ENCODE measurements around the gene EXOC6B.

Gene EXOC6B

DNA sequence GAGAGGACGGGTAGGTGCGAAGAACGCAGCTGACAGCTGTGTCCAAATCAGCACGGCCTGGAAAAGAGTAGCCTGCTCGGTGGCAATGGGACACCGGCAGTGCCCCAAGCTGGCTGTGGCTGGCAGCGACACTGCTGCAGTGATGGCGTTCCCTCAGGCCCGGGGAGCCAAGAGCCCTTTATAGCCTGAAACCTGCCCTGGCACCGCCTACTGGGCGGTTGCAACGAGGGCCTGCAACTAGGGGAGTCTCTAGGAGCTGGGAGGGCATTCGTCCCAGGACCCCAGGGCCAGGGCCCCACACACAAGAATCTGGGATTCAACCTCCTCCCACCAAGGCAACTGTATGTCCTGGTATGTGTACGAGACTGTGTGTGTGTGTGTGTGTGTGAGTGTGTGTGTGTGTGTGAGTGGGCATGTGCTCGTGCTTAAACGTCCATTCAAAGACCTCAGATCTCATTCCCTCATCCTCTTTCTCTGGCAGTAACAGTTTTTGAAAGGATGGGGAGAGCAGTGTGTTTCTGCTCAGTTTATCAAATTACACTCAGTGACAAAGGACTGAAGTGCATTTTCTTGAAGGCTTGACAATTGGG is 671.4 kb downstream of the EXOC6B start:
- no peak for DNase-seq

DNA sequence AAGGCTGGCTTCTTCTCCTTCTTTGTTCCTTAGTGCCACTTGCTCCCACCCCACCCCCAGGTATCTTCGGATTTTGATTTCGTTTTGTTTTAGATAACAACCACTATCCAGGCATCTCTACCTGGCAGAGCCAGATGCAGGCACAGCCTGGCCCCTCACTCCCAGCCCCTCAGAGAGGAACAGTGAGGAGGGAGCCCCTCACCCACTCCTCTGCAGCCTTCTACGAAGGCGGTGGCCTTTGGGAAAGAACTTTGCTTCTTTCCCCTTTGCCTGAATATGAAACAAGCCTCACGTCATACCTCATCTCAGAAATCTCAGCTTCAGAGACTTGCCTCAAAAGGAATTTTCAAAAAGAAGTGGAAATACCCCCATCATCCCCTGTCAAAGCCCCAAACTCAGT is 671.9 kb downstream of the EXOC6B start:
- no peak for DNase-seq

DNA sequence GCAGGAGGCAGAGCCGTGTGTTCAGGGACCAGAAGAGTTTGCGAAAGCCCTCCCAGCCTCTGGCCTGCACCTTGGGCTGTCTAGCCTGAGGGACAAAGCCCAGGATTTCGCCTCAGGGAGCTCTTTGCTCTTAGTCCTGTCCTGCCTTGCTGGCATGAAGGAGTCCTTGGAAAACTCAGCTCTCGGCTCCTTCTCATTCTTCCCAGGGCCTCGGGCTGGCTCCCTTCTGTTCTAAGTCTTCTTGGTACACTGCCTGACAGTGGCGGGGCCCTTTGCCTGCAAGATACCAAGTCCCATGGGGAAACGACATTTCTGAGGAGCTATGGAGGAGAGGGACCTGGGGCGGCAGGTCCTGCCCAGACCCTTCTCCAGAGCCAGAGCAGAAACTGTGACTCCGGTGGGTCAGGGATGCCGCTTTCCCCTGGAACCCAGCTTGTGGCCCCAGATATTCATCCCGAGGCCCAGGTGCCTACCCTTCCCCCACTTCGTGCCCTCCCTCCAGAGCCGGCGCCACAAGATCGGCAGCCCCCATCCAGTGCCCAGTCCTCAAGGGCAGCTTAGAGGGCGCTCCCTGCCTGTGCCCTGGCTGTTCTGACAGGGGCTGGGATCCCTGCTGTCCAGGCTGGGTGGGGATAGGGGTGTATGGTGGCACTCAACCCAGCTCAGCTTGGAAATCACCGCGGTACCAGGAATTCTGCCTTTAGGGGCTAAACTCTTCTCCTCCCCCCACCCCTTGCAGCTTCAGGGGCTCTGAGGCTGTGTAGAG is 672.6 kb downstream of the EXOC6B start:
- no peak for DNase-seq

DNA sequence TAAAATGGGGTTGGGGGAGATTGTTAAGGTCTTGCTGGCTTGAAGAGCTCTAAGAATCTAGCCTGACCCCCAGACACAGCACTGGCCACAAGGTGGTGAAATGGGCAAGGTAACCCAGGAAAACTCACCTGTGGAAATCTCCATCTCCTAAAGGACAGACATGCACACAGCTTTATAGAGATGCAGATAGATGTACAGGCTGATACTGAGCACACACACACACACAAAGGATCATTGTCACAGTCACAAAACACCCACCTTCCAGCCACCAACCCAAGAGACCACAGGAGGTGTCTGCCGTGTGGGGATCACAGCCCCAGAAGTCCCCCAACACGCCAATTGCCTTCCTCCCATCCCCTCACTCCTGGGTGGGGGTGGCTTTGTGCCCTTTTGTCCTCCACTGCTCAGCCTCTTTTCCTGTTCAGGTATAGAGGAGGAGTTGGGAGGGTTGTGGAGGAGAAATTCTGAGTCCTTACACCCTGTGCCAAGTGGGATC is 674.9 kb downstream of the EXOC6B start:
- no peak for DNase-seq

DNA sequence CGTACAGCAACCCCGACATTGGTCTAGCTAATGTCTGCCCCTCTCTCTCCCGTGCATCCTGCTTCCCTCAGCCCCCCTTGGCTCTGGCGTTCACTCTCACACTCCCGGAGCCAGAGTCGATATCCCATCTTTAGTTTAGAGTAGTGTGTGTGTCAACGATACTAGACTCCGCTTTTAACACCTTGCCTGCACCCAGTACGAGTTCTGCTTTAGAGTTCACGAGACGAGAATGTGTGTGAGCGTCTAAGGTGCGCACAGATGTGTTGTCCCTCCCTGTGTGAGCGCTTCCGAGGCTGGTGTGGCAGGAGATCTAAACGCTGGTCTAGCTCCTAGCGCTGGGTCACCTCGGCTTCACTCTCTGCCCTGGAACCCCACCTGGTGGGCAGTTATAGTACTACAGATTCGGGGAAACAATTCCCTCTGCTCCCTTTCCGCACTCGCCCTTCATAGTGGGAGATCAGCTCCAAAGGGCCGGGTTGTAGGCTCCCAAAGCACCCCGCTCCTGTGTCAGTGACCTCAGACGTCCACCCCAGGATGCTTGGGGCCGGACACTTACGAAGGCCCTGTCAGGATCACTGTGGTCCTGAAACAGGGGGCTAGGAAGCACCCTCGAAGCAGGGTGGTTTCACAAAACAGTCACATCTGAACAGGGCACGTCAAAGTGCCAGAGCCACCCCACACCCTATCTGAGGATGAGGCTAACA is 675.5 kb downstream of the EXOC6B start:
- peak; percentile 14 for DNase-seq

DNA sequence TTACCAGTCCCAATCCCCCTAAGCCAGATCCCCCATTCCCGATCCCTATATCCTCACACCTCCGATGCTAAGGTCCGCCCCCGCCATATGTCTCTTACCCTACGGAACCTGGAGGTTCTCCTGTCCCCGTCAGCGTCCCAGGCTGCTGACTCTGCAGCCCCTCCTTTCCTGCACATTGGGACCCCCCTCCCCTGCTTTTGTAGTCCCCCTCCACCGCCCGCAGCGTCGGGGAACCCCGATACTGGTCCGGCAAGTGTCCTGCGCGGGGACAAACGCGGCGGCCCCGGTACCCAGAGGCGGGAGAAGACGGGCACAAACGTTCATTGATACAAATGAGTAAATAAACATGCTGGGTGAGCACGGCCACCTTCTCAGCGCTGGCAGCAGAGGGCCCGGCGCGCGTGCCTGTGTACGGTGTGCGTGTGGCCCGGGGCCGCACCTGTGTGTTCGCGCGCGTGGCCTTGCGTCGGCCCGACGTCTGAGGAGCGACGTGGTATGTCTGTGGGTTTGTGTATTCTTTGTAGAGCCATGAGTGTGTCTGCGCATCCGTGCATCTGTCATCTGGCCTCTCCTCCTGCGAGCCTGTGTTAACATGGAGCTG is 676.2 kb downstream of the EXOC6B start:
- no peak for DNase-seq

DNA sequence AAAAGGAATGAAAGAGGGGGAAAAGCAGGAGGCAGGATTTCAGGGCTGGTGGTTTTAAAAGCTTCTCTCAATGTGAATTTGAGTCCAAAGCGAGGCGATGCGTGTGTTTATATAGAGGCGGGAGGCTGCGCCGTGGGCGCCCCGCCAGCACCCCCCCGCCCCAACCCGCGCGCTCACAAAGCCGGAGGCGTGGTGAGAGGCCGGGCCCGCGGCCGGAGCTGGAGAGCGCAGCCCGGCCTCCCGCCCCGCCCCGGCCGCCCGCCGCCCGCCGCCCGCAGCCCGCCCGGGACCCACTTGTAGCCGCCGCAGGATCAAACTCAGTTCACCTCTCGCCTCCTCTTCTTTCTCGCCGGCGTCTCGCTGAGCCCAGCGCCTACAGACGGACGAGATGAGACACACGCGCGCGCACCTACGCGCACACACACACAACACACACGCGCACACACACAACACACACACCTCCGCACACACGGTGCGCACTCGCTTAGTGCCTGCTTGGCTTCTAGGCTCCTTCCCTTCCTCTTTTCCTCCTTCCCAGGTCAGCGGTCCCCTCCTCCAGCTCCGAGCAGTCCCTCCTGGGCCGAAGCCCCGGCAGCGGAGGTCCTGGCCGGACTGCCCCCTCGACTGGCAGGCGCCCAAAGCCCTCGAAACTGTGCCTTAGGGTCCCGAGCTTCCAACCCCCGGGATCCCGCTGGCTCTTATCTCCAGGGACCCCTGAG is 676.8 kb downstream of the EXOC6B start:
- no peak for DNase-seq

DNA sequence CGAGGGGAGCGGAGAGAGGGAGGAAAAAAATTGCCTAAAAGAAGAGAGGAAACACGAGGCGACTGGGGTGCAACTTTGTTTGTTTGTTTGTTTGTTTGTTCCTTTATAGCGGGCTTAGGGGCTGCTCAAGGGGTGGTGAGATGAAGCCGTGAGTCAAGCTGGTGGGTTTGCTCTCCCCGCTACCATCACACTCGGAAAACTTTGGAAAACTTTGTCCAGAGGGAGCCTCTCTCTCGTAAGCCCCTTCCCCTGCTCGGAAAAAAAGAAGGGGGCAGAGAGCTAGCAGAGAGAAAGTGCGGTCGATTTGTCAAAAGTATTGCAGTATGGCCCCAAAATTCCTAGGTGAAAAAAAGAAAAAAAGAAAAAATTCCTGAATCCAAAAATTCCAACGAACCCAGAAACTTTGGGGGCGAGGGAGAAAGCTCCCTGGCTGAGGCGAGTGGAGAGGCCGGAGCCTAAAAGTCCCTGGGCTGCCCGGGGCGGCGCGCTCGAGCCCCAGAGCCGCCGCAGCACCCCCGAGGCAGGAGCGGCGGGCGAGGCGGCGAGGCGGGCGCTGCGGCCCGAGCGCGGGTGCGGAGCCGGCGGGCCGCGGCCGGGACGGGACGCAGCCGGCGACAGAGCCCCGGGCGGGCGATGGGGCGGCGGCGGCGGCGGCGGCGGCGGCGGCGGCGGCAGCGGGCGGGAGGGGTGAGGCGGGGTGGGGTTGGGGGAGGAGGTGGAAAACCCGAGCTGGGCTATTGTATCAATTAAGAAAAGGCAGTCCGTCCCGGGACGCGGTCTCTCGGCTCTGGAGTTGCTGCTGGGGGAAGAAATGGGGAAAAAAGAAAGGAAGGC is 677.6 kb downstream of the EXOC6B start:
- DNase-seq = no peak

DNA sequence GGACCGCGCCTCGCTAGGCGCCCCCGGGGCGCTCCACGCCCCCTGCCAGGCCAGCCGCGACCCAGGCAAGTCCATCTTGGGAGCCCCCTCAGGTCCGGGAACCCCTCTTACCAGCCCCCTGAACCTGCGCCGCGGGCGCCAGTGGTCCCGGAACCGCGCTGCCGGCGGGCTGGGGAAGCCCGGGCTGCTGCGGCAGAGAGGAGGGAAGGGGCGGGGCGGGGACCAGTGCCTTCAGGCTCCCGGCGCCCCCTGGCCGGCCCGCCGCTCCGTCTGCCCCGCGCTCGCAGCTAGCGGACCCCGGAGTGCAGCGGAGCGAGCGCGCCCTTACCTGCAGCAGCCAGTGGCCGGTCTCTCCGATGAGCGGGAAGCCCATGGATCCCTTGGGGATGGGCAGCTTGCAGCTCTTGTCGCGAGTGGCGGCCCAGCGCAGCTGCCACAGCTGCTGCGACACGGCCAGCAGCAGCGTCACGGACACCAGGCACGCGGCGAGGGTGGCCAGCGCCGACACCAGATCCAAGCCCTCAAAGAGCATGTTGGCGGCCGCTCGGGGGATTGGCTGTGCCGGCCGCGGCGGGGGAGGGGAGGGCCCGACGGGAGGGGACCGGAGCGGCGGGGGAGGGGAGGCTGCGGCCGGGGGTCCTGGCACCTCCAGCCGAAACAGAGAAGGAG is 678.4 kb downstream of the EXOC6B start, which contains the start of gene CYP26B1:
CYP26B1 (minus strand) TSS at position 560 of the 669 bp plus-strand sequence; CDS start at position 532, 28 bp downstream.
- DNase-seq = no peak

DNA sequence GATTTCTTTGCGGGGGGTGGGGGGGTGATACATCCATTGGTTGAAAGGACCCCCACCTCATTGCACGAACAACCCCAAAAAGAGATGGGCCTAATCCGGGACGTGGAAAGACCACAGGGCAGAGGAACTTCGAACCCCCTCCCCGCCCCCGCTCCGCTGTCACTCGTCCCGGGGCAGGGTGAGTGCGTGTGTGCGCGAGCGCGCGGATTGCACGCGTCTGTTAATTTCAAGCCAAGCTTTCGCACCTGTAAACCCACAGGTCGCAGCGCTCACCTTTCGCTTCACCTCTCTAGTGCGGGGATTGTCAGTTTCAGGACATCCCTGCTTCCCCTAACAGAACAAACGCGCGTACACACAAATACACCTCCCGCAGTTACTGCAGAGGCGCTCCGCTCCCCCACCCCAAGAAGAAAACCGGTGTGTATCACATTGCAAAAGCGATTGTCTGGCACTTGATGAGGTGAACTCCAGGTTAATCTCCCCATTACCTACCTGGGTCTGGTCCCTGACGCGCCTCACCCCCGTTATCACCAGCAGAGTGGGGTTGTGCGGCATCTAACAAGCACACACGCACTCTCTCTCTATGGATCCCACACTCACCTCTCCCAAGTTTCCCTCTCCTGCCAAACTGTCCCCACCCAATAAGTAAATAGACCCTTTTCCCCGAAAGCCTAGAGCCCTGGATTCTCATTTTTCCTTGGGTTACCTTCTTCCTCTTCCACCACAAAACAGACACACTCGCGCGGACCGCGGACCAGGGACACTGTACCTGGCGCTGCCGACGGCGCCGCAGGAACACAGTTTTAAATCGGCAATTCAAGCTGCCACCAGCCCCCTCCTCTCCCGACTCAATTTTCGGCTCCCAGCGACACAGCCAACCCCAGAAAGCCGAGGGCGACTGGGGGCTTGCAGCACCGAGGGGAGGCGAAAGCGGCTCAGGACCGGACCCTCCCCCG is 679.2 kb downstream of the EXOC6B start:
- DNase-seq = no peak

DNA sequence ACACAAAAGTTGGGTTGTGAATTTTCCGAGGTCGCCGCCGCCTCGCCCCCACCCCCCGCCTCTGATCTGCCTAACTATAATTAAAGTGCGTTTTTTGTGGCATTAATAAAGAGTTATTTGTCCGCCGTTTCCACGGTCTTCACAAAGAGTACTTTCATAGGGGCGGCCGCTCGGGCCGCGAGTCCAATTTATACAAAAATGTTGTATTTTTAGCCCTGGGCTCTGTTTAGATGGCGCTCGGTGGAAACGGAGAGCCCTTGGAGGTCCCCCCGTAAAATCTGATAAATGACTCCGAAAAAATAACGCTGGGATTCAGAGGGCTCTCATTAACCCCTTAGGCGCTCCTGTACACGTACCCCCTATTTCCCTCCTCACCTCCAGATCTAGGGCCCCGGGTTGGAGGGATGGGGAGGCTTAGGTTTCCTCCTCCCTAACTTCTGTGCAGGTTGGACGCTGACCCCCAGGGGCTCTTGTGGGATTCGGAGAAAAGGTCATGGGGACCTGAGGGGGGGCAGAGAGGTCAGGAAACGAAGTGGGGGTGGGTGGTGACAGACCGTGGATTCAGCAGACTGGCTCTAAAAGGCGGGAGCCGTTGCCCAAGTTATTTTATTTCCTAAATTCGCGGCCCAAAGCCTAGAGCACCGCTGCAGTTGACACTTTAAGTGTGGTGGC is 680.0 kb downstream of the EXOC6B start:
- no peak for DNase-seq

DNA sequence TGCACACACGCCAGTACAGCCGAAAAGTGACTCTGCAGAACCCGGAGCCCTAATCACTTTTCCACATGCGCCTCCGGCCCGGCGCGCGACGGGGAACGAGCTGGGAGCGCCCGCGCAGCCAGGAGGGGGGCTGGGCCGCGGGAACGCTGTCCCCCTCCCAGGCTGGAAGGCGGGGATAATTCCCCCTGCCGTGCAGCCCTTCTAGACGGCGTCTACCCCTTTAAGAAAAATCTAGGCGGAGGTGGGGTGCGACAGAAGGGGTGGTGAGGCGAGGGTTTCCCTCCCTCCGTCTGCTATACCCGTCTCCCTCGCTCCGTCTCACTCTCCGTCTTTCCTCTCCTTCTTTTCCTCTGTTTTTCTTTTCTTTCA is 680.6 kb downstream of the EXOC6B start:
- DNase-seq = no peak

DNA sequence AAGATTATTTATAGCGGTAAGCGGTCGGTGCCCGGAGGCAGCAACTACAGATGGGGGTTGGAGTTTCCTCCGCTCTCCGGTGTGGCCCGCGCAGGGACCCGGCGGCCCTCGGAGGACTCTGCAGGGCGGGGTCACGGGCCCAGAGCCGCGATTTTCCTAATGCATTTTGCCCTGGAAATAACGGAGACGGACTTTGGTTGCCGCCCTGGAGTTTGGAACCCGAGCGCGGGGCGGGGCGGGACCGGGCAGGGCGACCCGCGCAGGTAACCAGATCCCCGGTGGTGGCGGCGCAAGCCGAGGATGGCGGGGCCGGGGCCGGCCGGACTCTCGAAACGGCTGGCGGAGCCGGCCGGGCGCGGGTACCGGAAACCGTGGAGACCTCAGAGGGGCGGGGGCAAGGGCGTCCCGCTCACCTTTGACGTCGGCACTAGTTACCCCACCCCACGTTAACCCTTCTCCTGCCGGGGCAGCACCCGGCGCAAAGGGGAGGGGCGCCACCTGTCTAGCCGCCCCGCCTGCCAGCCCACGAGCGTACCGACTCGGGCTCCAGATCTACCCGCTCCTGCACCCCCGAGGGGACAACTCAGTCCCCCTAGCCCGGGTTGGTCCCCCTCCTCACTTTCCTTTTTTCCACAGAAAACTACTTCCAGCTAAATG is 681.1 kb downstream of the EXOC6B start:
- peak; percentile 13 for DNase-seq

DNA sequence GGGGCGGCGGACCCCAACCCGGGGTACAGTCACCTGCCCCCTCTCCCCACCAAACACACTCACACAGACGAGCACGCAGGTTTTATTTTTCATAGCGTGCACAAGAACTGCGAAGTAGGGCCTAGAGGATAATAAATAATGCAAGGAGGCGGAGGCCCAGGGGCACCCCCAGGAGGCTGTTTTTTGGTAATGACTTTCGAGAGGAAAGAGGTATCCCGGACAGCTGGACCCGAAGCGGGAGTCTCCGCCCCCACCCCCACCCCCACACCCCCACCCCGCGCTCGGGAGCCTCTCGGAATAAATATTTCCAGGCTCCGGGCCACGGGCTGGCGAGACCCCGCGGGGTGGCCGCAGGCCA is 681.6 kb downstream of the EXOC6B start:
- no peak for DNase-seq

DNA sequence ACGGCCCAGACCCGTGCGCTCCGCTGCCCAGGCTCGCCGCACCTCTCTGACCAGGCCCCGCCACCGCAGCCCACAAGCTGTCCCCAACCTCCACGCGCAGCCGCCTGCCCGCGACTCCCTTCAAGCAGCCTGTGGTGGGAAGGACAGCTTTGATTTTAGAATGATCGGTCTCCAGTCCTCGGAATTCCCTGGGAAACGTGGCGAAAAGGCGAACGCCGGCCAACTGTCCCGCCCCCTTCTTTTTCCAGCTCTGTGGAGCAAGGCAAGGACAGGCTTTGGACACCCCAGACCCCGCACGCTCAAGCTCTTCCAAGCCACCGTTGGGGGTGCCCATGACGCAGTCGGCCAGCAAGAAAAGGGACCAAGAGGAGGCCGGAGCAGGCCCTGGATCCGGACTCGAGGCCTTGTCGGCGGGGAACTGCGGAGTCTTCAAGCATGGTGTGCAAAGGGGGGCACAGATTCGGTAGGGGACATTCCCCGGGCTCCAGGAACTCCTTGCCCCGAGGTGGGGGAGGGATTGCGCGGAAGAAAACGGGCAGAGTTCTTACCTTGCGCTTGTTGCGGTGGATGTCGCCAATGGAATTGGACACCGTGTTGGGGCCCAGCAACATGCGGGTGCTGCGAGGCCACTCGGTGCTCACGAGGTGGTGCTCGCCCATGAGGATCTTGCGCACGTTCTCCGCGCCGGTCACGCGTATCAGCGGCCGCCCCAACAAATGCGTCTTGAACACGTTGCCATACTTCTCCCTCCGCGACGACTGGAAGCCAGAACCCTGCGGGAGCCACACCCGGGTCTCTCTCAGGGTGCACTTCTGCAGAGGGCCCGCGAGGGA is 682.2 kb downstream of the EXOC6B start:
- DNase-seq = no peak

DNA sequence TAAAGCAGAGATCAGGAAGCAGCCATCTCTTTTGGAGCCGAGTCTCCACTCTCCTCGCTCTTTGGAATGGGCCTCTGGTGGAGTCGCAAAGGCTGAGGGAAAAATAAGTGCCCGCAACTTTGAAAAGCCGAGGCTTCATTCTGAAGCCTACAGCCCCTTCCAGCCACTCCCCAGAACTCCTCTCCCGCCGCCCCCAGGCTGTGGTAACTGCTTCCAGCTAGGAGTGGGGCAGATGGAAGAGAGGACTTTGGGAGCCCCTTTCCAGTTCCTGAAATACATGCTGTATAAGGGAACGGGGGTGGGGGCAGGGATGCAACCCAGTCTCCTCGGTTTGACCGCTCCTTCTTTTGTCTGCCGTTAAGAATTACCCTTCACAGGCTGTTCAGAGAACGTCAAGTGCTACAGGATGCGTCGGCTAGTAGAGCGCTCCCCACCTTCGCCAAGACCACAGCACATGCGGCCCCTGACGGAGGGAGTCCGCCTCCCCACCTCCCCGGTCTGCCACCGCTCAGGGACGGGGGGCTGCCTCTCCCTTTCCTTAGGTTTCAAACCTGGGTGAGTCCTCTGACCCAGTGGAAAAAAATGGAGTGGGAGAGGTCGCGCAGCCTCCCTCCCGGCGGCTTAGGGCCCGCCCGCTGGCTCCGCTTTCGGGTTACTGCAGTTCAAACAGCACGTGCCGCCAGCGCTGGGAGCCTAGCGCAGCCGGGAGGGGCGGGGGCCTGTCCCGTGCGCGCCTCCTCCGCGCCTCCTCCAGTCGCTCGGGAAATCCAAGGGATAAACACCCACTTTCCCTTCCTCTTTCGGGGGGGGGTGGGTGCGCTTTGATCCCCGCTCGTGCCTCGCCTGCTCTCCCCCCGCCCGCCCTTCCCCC is 683.0 kb downstream of the EXOC6B start:
- no peak for DNase-seq

DNA sequence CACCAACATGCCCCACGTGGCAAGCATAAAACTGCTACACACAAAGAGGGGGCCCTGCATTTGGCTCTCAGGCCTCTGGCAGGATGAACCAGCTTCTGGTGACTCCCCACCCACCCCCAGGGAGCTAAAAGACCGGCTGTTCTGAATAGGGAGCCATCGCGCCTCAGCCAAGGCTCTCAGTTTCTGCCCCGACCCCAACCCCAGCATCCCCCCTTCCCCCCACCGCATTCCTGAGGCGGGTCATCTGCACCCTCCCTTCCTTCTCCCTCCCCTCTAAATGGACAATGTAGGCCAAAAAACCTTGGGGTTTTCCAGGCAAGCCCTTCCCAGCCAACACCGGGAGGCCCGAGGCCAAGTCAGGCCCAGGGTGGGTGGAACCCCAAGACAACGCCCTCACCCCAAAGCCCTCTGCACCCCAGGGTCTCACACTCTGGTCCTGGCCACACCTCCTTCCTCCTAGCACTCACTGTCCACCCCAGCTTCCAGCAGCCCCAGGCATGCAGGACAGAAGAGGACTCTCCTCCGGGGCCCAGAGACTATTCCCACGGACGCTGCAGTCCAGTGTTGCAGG is 683.9 kb downstream of the EXOC6B start:
- no peak for DNase-seq

All from NCI-H1048 (cell line).